CD4-positive, CD25-positive, alpha-beta regulatory T cell (primary cell): ENCODE data around the gene VILL. TPM values are rescaled to one million over a fixed set of nuclear protein-coding genes. Genes with fewer than 3 reads are reported as not detected.

Source experiments
- ATAC-seq, 2 donors: fragments of 150-1000 bp; cut with Tn5 transposase; one replicate each; pipeline ENCODE4 v1.10.0; 2021; ENCODE audit warnings: low read depth in 2 of 2, moderate number of reproducible peaks in 2 of 2, moderate library complexity in 1 of 2
- DNase-seq, 3 donors: peaks; one replicate each; pipeline versions ENCODE4 v3.0.0 to v3.0.0-alpha.2; 2012 to 2022; ENCODE audit warnings: mixed read lengths in 1 of 3
- H3K27ac ChIP-seq: one replicate; pipeline ENCODE4 v1.7.0; 2013; ENCODE audit warnings: mild to moderate bottlenecking, low read length; ENCODE audit not compliant: insufficient read depth, poor library complexity, severe bottlenecking
- H3K27me3 ChIP-seq: one replicate; pipeline ENCODE4 v1.7.0; 2013; ENCODE audit warnings: low read length; ENCODE audit not compliant: control insufficient read depth, insufficient read depth
- H3K36me3 ChIP-seq: one replicate; pipeline ENCODE4 v1.7.0; 2013; ENCODE audit warnings: mild to moderate bottlenecking, low read length, moderate library complexity; ENCODE audit not compliant: control insufficient read depth, insufficient read depth
- H3K4me1 ChIP-seq: 2 replicates; pipeline ENCODE4 v1.7.0; 2013; ENCODE audit warnings: mild to moderate bottlenecking, low read length; ENCODE audit not compliant: insufficient read depth, control insufficient read depth, poor library complexity, severe bottlenecking
- H3K4me3 ChIP-seq: one replicate; pipeline ENCODE4 v1.7.0; 2013; ENCODE audit warnings: low read depth, mild to moderate bottlenecking, low read length, moderate library complexity
- H3K9me3 ChIP-seq, 2 experiments: 1 replicate in 1 of 2; 2 replicates in 1 of 2; pipeline ENCODE4 v1.7.0; 2013; ENCODE audit warnings: low read length in 2 of 2, mild to moderate bottlenecking in 1 of 2, moderate library complexity in 1 of 2; ENCODE audit not compliant: control insufficient read depth in 2 of 2
- H3K27ac Mint-ChIP-seq, 3 donors: one replicate each; pipeline ENCODE4 v1.8.0; 2020 to 2022; ENCODE audit warnings: mild to moderate bottlenecking in 3 of 3, mixed read lengths in 3 of 3, moderate library complexity in 2 of 3
- H3K27me3 Mint-ChIP-seq: one replicate; pipeline ENCODE4 v1.8.0; 2022; ENCODE audit warnings: mild to moderate bottlenecking, mixed read lengths
- H3K36me3 Mint-ChIP-seq: one replicate; pipeline ENCODE4 v1.8.0; 2020; ENCODE audit warnings: mixed read lengths
- H3K4me1 Mint-ChIP-seq, 4 donors: one replicate each; pipeline ENCODE4 v1.8.0; 2020 to 2022; ENCODE audit warnings: mixed read lengths in 4 of 4, mild to moderate bottlenecking in 1 of 4
- H3K4me3 Mint-ChIP-seq, 4 donors: one replicate each; pipeline ENCODE4 v1.8.0; 2020 to 2022; ENCODE audit warnings: mild to moderate bottlenecking in 4 of 4, mixed read lengths in 4 of 4, moderate library complexity in 3 of 4
- H3K9me3 Mint-ChIP-seq, 7 donors: one replicate each; pipeline ENCODE4 v1.8.0; 2020 to 2022; ENCODE audit warnings: mixed read lengths in 7 of 7, mild to moderate bottlenecking in 3 of 7, moderate library complexity in 2 of 7
- polyA plus RNA-seq, 4 donors: library from polyadenylated mRNA; unstranded; fragments of 300-500 nt; fragmentation: Illumina TruSeq; gene quantifications; one replicate each; pipeline ENCODE4 v1.2.3, GENCODE V29; 2021
- total RNA-seq: library from RNA; stranded (reverse); gene quantifications from one replicate; pipeline ENCODE4 v1.2.3, GENCODE V29; 2022

The VILL gene
- total and polyA plus RNA-seq, 5 donors from 2014 or later: 9.0 to 24.0 (median 12.7) TPM

GRCh38 chr3:38022896-38023709, 32.5 kb downstream of the VILL start:
- Histone ChIP-seq H3K4me1 (peaks cover 36% of the 10 kb centered on the region), H3K4me3 (peak overlapping the region; percentile 87), H3K36me3 (peaks cover 17% of the 10 kb centered on the region), H3K9me3 (no peaks in the 10 kb centered on the region), H3K27me3 (no peaks in the 10 kb centered on the region), H3K27ac (peak overlapping the region; percentile 96)
- peak overlapping the region; percentile 11 to 94 (median 92) for H3K27ac Mint-ChIP-seq
- DNase-seq: no peak
- no peak for ATAC-seq
- H3K4me3 Mint-ChIP-seq: peak overlapping the region; percentile 88 to 89 (median 89)
- peaks cover 21% of the 10 kb centered on the region for H3K36me3 Mint-ChIP-seq
- peaks cover 0 to 2% (median 0%) of the 10 kb centered on the region in 7 donors for H3K9me3 Mint-ChIP-seq
- peaks cover 2% of the 10 kb centered on the region for H3K27me3 Mint-ChIP-seq
- peaks cover 0 to 61% (median 20%) of the 10 kb centered on the region in 4 donors for H3K4me1 Mint-ChIP-seq

GRCh38 chr3:38026856-38027255, 36.3 kb downstream of the VILL start:
- H3K27ac ChIP-seq: no peak overlapping the region
- peaks cover 61% of the 10 kb centered on the region for H3K4me1 ChIP-seq
- Mint-ChIP-seq H3K27ac (peak overlapping the region in 2 of 3 donors; percentile 59 to 60), H3K4me3 (peak overlapping the region in 3 of 4 donors; percentile 24 to 82 (median 66)), H3K36me3 (no peaks in the 10 kb centered on the region), H3K27me3 (peaks cover 16% of the 10 kb centered on the region), H3K4me1 (peaks cover 0 to 71% (median 31%) of the 10 kb centered on the region in 4 donors), H3K9me3 (no peaks in the 10 kb centered on the region)
- H3K36me3 ChIP-seq: no peaks in the 10 kb centered on the region
- no peaks in the 10 kb centered on the region for H3K27me3 ChIP-seq
- ATAC-seq (no peak), DNase-seq (no peak)
- no peak overlapping the region for H3K4me3 ChIP-seq
- no peaks in the 10 kb centered on the region for H3K9me3 ChIP-seq

GRCh38 chr3:38027466-38028465, 37.2 kb downstream of the VILL start:
- H3K4me1 ChIP-seq: peaks cover 56% of the 10 kb centered on the region
- no peak overlapping the region for H3K4me3 ChIP-seq
- Mint-ChIP-seq H3K9me3 (no peaks in the 10 kb centered on the region), H3K4me1 (peaks cover 0 to 67% (median 33%) of the 10 kb centered on the region in 4 donors), H3K27me3 (peaks cover 16% of the 10 kb centered on the region), H3K36me3 (no peaks in the 10 kb centered on the region), H3K4me3 (peak overlapping the region; percentile 73 to 86 (median 82)), H3K27ac (peak overlapping the region in 2 of 3 donors; percentile 25 to 76)
- ATAC-seq (no peak), DNase-seq (no peak)
- no peaks in the 10 kb centered on the region for H3K9me3 ChIP-seq
- no peaks in the 10 kb centered on the region for H3K36me3 ChIP-seq
- no peaks in the 10 kb centered on the region for H3K27me3 ChIP-seq
- H3K27ac ChIP-seq: no peak overlapping the region

GRCh38 chr3:38028621-38029361, 38.2 kb downstream of the VILL start:
- Mint-ChIP-seq H3K4me1 (peaks cover 0 to 57% (median 30%) of the 10 kb centered on the region in 4 donors), H3K27me3 (peaks cover 16% of the 10 kb centered on the region), H3K27ac (peak overlapping the region in 1 of 3 donors; percentile 76), H3K4me3 (peak overlapping the region; percentile 73 to 86 (median 82)), H3K36me3 (no peaks in the 10 kb centered on the region), H3K9me3 (no peaks in the 10 kb centered on the region)
- no peak for DNase-seq
- Histone ChIP-seq H3K27ac (no peak overlapping the region), H3K9me3 (no peaks in the 10 kb centered on the region), H3K36me3 (no peaks in the 10 kb centered on the region), H3K4me1 (peaks cover 46% of the 10 kb centered on the region), H3K27me3 (no peaks in the 10 kb centered on the region), H3K4me3 (no peak overlapping the region)
- no peak for ATAC-seq

GRCh38 chr3:38029400-38030125, 39.0 kb downstream of the VILL start, which contains the start of gene PLCD1:
PLCD1 (minus strand) TSS chr3:38029642; CDS start chr3:38029539, 103 bp downstream.
- Mint-ChIP-seq H3K27me3 (peaks cover 16% of the 10 kb centered on the region), H3K9me3 (no peaks in the 10 kb centered on the region), H3K4me1 (peaks cover 0 to 50% (median 29%) of the 10 kb centered on the region in 4 donors), H3K27ac (peak within 1 kb of the TSS in 2 of 3 donors; percentile 26 to 76), H3K36me3 (no peaks in the 10 kb centered on the region), H3K4me3 (peak within 1 kb of the TSS; percentile 73 to 86 (median 83))
- H3K4me1 ChIP-seq: peaks cover 40% of the 10 kb centered on the region
- H3K27ac ChIP-seq: peak within 1 kb of the TSS; percentile 5
- DNase-seq (peak; percentile 35 to 62 (median 41)), ATAC-seq (no peak)
- no peaks in the 10 kb centered on the region for H3K9me3 ChIP-seq
- peak within 1 kb of the TSS; percentile 32 for H3K4me3 ChIP-seq
- H3K36me3 ChIP-seq: no peaks in the 10 kb centered on the region
- H3K27me3 ChIP-seq: no peaks in the 10 kb centered on the region

- H3K9me3 Mint-ChIP-seq: no peaks in the 10 kb centered on the region
- Histone ChIP-seq H3K9me3 (no peaks in the 10 kb centered on the region), H3K4me1 (peaks cover 37% of the 10 kb centered on the region), H3K27me3 (no peaks in the 10 kb centered on the region), H3K36me3 (no peaks in the 10 kb centered on the region), H3K4me3 (peak overlapping the region; percentile 32), H3K27ac (no peak overlapping the region)
- DNase-seq (no peak), ATAC-seq (no peak)
- peaks cover 16% of the 10 kb centered on the region for H3K27me3 Mint-ChIP-seq
- H3K4me1 Mint-ChIP-seq: peaks cover 0 to 42% (median 25%) of the 10 kb centered on the region in 4 donors
- H3K36me3 Mint-ChIP-seq: no peaks in the 10 kb centered on the region
- H3K27ac Mint-ChIP-seq: peak overlapping the region in 2 of 3 donors; percentile 58 to 92
- peak overlapping the region; percentile 61 to 89 (median 80) for H3K4me3 Mint-ChIP-seq
These were observed 39.8 kb downstream of the VILL start for GRCh38 chr3:38030126-38031021.
